Kidney (tissue), 14 donors: ENCODE measurements around the gene PLCB3. TPM values are rescaled to one million over a fixed set of nuclear protein-coding genes. Genes with fewer than 3 reads are reported as not detected.

Experiments used
- DNase-seq, 5 donors: peaks; one replicate each; pipeline ENCODE4 v3.0.0-alpha.2; 2013 to 2020
- FAIRE-seq: peaks from 2 replicates; lab custom pipeline; 2012; peaks lifted over from hg19 to GRCh38; lab: Jason Lieb, UNC
- H3K27ac ChIP-seq, 2 donors: one replicate each; pipeline ENCODE4 v1.7.0; 2013; ENCODE audit warnings: low read depth in 2 of 2, low read length in 2 of 2, inconsistent platforms in 1 of 2
- H3K27me3 ChIP-seq: one replicate; pipeline ENCODE4 v1.7.1; 2013; ENCODE audit warnings: low read length, inconsistent platforms; ENCODE audit not compliant: control insufficient read depth, insufficient read depth
- H3K36me3 ChIP-seq, 3 donors: one replicate each; pipeline versions ENCODE4 v1.7.0 to v1.7.1; 2013; ENCODE audit warnings: low read length in 3 of 3, control low read depth in 1 of 3, inconsistent platforms in 1 of 3; ENCODE audit not compliant: insufficient read depth in 3 of 3, control insufficient read depth in 2 of 3
- H3K4me1 ChIP-seq, 3 donors: one replicate each; pipeline versions ENCODE4 v1.7.0 to v1.7.1; 2013; ENCODE audit warnings: low read length in 3 of 3, inconsistent platforms in 1 of 3, low read depth in 1 of 3; ENCODE audit not compliant: control insufficient read depth in 2 of 3, insufficient read depth in 2 of 3
- H3K4me3 ChIP-seq, 3 donors: one replicate each; pipeline versions ENCODE4 v1.7.0 to v1.8.1; 2013; ENCODE audit warnings: low read length in 3 of 3, control low read depth in 1 of 3, inconsistent platforms in 1 of 3
- H3K9ac ChIP-seq, 3 donors: one replicate each; pipeline versions ENCODE4 v1.7.0 to v1.7.1; 2013; ENCODE audit warnings: low read length in 3 of 3, control low read depth in 1 of 3, inconsistent platforms in 1 of 3
- H3K9me3 ChIP-seq, 3 donors: one replicate each; pipeline versions ENCODE4 v1.7.0 to v1.7.1; 2013; ENCODE audit warnings: low read length in 3 of 3, control low read depth in 1 of 3, inconsistent platforms in 1 of 3; ENCODE audit not compliant: control insufficient read depth in 2 of 3, insufficient read depth in 1 of 3
- intact Hi-C: fragments of 100-400 bp; cut with DNase I; formaldehyde crosslinking; loops from one replicate; pipeline ENCODE4 v1.11.1; 2022
- polyA plus RNA-seq: library from polyadenylated mRNA; stranded (reverse); fragments of 350-450 nt; fragmentation: Illumina TruSeq; extraction: RNeasy Lipid Tissue Mini Kit (QIAGEN cat#74804); gene quantifications from one replicate; pipeline ENCODE4 v1.2.3, GENCODE V29; 2014; ENCODE audit warnings: low read depth, low replicate concordance; ENCODE audit not compliant: insufficient read depth
- total RNA-seq: library from RNA; stranded (reverse); fragmentation: NEBNext Ultra II Directional; extraction: Animal tissue kit (Norgen Biotek cat#: 25700); gene quantifications from one replicate; pipeline ENCODE4 v1.2.1, GENCODE V29; 2021
- TF ChIP-seq, protein P1 (sequence below): IDR thresholded peaks from 3 replicates; pipeline ENCODE4 v1.5.1; 2012; ENCODE audit warnings: mild to moderate bottlenecking, moderate library complexity, borderline replicate concordance; ENCODE audit not compliant: insufficient read depth; ENCODE audit errors: extremely low read depth
- donor health status: control.
- donor health status: control.
- donor health status: control.
- donor health status: control.
- donor health status: control.
- donor health status: DM: yes; HTN: yes; CAD: no.
- donor health status: Normal renal cell carcinoma (clear cell type).

The PLCB3 gene
- total and polyA plus RNA-seq, 2 donors from 2014 or later = 9.6 to 24.6 TPM

DNA sequence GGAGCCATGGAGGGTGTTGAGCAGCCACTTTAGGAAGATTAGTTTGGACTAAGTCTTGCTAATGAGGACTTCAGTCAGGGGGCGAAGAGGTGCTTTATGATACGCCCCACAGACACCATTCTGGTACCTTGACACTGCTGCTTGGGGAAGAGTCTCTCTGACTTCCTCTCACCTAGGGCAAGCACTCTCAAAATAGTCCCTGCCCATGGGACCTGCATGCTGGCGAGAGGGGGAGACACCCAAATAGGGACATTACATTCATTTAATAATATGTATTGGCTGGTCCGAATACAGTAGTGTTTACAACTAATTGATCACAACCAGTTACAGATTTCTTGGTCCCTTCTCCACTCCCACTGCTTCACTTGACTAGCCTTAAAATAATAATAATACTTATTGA is 44.4 kb downstream of the PLCB3 start:
- FAIRE-seq = no peak
- TF ChIP-seq, protein P1, sequence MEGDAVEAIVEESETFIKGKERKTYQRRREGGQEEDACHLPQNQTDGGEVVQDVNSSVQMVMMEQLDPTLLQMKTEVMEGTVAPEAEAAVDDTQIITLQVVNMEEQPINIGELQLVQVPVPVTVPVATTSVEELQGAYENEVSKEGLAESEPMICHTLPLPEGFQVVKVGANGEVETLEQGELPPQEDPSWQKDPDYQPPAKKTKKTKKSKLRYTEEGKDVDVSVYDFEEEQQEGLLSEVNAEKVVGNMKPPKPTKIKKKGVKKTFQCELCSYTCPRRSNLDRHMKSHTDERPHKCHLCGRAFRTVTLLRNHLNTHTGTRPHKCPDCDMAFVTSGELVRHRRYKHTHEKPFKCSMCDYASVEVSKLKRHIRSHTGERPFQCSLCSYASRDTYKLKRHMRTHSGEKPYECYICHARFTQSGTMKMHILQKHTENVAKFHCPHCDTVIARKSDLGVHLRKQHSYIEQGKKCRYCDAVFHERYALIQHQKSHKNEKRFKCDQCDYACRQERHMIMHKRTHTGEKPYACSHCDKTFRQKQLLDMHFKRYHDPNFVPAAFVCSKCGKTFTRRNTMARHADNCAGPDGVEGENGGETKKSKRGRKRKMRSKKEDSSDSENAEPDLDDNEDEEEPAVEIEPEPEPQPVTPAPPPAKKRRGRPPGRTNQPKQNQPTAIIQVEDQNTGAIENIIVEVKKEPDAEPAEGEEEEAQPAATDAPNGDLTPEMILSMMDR = no peak

GRCh38 chr11:64296236-64296635 is 44.9 kb downstream of the PLCB3 start:
- peaks cover 43% of the 10 kb centered on the region for H3K27me3 ChIP-seq
- H3K4me1 ChIP-seq = peaks cover 0 to 22% (median 0%) of the 10 kb centered on the region in 3 donors
- H3K36me3 ChIP-seq = no peaks in the 10 kb centered on the region
- no peaks in the 10 kb centered on the region for H3K9me3 ChIP-seq
- H3K9ac ChIP-seq = no peak overlapping the region
- intact Hi-C loops = no loop called here
- no peak overlapping the region for H3K27ac ChIP-seq
- no peak overlapping the region for H3K4me3 ChIP-seq
- TF ChIP-seq, protein P1 = no peak
- FAIRE-seq (no peak), DNase-seq (no peak)

More for the DNA sequence above, 44.4 kb downstream of the PLCB3 start:
- Histone ChIP-seq H3K27me3 (peaks cover 45% of the 10 kb centered on the region), H3K4me3 (no peak overlapping the region), H3K9ac (no peak overlapping the region), H3K4me1 (peaks cover 0 to 20% (median 0%) of the 10 kb centered on the region in 3 donors), H3K36me3 (no peaks in the 10 kb centered on the region), H3K27ac (no peak overlapping the region), H3K9me3 (no peaks in the 10 kb centered on the region)
- DNase-seq = no peak
- intact Hi-C loops = no loop called here

DNA sequence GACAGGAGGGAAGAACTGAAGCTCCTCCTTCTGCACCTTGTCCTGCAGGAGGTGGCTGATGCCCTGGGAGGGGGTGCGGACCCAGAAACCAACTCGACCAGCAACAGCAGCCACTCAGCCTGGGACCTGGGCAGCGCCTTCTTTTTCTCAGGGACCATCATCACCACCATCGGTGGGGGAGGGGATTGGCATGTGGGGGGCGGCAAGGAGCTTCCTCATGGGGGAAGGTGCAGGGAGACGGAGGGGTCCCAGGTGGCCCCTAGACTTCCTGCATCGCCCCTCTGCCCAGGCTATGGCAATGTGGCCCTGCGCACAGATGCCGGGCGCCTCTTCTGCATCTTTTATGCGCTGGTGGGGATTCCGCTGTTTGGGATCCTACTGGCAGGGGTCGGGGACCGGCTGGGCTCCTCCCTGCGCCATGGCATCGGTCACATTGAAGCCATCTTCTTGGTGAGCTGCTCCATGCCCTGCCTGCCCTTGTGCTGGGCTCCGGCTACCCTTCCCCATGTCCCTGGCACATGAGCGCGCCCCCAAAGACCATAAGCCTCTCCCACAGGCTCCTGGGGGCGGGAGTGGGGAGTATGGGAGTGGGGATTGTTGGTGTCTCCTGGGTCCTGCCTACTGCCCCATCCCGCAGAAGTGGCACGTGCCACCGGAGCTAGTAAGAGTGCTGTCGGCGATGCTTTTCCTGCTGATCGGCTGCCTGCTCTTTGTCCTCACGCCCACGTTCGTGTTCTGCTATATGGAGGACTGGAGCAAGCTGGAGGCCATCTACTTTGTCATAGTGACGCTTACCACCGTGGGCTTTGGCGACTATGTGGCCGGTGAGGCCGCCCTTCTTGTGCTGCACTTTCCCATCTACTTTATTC is 45.7 kb downstream of the PLCB3 start:
- intact Hi-C loops = no loop called here
- H3K9ac ChIP-seq = no peak overlapping the region
- no peaks in the 10 kb centered on the region for H3K36me3 ChIP-seq
- H3K4me3 ChIP-seq = no peak overlapping the region
- TF ChIP-seq, protein P1 = no peak
- H3K27me3 ChIP-seq = peaks cover 46% of the 10 kb centered on the region
- H3K27ac ChIP-seq = no peak overlapping the region
- no peak for FAIRE-seq
- peak in 1 of 5 donors; percentile 56 for DNase-seq
- peaks cover 0 to 22% (median 0%) of the 10 kb centered on the region in 3 donors for H3K4me1 ChIP-seq
- no peaks in the 10 kb centered on the region for H3K9me3 ChIP-seq
